GM19328 (cell line): Measurements from ENCODE around the gene VAMP2.

Source experiments
- ATAC-seq: cut with Tn5 transposase; IDR thresholded peaks from one replicate; pipeline ENCODE4 v1.9.1; 2021; ENCODE audit warnings: mild to moderate bottlenecking, moderate library complexity; ENCODE audit not compliant: unreplicated experiment

VAMP2 gene

DNA sequence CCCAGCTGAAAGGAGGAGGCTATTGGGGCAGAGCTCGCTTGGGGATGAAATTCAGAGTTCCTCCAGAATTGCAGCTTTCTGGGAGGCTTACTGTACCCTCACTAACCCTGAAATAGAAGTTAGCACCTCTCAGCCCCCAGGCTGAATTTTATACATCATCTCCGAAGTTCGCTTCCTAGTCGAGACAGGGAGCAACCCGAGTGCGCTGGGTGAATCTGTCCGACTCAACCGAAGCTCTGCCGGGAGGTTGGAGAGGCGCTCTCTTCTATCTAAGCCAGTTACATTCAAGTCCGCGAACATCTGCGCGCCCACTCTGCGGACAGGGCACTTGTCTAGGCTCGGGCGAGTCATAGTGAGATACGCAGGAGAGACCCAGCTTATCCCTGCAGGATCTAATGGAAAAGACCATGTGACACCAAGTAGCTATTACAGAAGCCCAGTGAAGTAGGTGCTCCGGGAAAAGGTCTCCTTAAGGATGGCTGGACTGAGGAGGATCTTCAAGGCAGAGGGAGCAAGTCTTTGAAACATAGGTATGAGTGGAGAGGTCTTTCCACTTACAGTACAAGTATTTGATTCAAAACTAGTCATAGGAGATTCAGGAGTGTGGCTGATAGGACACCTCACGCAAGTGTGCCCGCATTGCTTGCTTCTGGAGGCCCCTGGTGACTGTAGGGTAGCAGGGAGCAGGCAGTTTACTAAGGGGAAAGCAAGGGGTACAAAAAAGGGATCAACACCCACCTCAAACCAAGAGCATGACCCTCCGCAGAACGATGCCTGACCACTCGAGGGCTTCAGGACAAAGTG is 38.2 kb downstream of the VAMP2 start:
- ATAC-seq: no peak

DNA sequence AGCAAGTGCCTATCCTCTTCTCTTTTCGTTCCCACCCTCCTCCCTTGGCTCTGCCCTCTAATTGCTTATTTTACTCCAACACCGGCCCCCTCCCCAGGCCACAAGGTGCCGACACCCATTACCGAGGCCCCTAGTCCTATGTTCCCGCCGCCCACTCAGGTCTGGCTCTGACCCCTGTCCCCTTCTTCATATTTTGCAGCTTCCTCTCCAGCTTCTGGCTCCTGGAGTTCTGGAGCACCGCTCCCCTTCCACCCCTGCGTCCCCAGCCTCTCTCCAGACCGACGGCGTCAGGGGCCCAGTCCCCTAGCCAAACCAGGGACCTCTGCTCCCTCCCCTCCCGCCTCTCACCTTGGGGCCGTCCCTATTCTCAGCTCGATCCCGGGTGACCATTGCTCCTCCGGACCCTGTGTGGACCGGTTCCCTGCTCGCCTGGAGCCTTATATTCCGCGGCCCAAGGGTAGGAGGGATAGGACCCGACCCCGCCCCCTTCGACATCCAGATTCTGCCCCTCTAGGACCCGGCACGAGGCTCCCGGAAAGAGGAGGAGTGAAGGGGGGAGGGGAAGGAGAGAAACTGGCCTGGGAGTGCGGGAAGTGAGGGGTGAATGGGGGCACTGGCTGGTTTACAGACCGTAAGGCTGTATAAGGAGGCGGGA is 38.9 kb downstream of the VAMP2 start, which contains the start of gene HES7:
Gene HES7 (minus strand): TSS at position 412 of the 655 bp plus-strand sequence. CDS start 22 bp downstream, at position 390.
- no peak for ATAC-seq

DNA sequence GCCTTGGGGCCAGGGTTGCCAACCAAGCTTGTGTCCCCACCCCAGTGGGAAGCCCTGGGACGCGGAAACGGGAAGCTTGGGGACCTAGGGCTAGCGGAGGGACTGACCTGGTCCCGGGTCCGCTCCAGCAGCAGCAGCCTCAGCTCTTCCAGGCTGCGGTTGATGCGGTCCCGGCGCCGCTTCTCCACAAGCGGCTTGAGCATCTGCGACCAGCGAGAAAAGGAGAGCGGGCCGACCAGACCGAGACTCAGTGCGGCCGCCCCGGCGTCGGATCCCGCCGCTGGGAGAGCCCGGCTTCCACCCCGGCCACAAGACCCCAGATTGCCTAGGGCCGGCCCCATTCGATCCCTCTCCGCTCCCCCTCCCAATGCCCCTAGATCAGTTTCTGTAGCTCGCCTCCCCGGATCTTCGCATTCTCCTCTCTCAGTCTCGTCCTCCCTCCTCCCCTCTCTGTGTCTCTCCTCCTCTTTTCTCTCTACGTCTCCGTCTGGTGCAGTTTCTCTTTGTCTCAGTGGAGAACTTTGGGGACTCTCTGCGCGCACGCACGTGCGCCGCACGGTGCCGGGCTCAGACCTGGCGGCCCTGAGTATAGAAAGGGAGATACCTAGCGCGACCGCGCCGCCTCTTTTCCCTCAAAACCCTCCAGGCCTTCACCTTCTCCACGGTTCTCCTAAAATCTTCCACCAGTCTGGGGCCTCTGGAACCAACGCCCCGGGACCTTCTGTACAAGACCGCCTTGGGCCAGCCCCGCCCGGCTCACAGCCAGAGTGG is 39.6 kb downstream of the VAMP2 start:
- ATAC-seq: no peak

DNA sequence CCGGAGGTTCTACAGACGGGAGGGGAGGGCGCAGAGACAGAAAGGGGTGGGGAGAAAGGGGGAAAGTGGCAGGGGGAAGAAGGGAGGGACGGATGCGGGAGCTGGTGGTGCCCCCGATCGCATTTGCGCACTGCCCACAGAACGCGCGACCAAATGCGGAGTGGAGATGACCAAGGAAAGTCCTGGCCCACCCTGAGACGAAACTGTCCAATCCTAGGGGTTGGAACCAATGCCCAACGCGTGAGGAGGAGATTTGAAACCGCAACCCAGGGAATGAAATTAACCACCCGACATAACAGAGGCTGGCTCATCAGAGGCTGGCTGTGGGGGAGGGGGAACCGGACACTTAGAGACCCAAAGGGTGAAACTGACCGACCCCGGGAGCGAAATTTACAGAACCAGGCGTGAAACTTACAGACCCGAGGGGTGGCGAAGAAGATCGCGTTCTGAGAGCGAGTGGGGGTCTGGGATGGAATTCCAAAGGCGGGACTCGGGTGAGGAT is 40.3 kb downstream of the VAMP2 start:
- no peak for ATAC-seq

DNA sequence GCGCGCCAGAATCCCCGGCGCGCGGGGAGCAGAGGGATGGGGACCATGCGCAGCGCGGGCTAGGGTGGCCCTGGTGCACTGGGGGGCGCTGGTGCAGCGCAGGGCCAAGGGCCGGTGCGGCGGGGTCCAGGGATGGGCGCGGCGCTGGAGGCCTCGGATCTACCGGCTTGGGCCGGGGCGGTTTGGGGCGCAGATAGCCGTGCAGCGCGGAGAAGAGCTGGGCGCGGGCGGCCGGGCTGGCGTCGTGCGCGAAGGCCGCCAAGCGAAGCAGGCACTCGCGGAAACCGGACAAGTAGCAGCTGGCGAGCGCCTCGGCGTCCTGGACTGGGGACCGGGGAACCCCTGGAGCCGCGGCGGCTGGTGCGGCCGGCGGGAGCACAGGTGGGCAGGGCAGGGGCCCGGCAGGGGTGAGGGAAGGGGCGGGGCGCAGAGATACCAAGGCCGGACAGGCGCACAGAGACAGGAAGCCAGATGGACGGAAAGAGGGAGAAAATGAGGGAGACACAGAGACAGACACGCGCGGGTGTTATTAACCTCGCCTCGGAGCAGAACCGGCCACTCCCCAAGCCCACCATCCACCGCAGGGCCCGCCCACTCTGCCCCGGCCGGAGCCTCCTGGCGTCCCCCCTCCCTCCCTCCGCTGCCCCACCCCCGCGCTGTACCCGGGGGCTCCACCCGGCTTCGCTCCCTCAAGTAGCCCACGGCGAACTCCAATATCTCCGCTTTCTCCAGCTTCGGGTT is 40.9 kb downstream of the VAMP2 start:
- ATAC-seq: no peak

DNA sequence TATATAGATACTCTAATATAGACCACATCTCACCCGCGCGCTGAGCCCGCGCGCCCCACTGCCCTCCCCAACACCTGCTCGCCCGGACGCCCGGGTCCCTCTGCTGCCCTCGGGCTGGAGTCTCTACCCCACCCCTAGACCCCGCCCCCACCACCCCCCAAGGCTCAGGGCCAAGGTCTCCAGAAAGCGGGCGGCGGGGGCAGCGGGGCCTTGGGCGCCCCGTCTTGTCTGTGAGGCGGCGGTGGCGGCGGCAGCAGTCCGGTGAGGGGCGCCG is 41.4 kb downstream of the VAMP2 start:
- no peak for ATAC-seq

DNA sequence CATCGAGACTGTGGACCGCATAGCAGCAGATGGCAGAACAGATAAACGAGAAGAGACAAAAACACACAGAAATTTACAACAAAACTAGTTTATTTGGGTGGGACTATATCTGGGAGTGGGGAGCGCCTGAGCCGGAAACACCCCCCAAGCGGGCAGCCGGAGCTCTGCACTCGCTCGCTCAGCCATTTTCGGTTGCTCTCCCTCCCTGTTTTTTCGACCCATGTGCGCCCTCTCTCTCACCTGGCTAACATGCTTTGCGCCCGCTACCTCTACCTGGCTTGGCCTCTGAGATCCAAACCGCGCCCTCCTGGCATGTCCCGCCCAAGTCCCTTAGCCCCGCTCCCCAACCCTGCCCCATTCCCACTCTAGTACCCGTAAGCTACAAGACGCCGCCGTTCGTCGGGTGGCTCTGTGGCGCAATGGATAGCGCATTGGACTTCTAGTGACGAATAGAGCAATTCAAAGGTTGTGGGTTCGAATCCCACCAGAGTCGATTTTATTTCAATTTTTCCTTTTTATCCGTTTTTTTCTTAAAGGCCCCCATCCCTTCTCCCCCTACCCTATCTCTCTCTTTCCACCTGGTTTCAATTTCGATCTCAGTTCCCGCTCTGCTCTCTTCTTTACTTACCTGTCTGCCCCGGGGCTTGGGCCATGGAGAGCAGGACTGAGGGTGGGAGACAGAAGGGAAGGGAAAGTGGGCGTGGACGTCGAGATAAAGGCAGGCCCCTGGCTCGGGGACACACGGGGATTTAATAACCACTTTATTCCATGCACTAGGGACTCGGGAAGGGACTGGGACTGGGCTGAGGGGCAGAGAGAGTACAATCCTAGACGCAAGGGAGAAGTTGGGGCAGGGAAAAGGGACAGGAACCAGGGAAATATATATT is 42.0 kb downstream of the VAMP2 start:
- peak; percentile 4 for ATAC-seq

DNA sequence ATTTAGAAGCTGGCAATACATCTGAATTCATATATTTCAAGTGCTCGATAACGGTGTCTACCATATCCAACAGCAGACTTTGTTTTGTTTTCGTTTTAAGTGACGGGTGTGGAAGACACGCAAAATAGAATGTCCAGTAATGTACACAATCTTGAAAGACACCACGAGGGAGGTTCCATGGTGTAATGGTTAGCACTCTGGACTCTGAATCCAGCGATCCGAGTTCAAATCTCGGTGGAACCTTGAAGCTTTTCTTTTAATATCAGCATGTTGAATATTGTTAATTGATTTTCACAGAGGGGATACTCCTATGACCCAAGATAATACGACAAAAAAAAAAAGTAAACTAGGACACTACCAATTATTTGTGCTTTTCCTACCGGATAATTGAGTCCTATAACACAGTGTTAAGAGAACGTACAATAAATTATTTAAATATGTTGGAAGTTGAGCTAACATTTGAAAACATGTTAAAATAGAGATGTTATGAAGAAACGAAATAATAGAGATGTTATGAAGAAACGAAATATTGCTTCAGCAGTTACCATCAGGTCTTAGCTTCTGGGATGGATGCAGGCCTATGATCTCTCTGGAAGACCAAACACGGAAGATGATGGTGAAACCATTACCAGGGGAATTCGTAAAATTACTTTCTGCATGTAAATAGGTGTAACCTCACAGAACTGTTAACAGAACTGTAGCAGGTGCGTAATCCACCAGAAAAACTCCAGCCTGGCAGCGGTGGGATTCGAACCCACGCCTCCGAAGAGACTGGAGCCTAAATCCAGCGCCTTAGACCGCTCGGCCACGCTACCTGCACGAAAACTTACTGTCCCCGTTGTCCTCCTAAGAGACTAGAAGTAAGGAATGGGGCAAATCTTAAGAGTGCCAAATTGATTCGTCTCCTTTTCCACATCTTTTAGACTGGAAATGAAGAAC is 42.9 kb downstream of the VAMP2 start:
- peak; percentile 31 for ATAC-seq

DNA sequence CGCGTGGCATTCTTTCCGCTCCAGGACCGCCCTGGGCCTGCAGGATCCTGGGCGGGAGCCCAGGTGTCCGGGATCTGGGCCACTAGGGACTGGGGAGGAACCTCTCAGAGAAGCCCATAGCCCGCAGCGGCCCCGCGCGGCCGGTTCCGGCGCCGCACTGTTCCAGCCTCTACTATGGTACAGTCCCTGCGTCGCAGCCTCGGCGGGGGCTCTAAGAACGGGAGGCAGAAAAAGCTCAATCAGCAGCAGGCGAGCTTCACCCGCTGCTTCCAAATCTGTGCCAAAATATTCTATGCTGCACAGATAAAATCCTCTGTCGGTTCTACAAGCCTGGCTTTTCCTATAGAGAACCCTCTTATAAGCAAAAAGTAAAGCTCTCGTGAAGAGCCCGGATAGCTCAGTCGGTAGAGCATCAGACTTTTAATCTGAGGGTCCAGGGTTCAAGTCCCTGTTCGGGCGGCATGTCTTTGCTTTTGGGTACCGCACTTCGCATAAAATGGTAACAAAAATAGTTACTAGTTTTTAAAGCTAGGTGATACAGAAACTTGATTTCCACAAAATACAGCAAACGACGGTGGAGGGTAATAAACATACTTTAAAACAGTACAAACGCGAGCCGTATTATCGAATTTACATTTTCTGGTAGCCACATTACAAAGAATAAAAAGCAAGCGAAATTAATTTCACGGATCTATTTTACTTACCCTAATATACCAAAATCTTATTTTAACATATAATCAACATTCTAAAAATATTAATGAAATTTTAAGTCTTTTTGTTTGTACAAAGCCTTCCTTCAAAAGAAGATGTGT is 43.8 kb downstream of the VAMP2 start:
- ATAC-seq: no peak

DNA sequence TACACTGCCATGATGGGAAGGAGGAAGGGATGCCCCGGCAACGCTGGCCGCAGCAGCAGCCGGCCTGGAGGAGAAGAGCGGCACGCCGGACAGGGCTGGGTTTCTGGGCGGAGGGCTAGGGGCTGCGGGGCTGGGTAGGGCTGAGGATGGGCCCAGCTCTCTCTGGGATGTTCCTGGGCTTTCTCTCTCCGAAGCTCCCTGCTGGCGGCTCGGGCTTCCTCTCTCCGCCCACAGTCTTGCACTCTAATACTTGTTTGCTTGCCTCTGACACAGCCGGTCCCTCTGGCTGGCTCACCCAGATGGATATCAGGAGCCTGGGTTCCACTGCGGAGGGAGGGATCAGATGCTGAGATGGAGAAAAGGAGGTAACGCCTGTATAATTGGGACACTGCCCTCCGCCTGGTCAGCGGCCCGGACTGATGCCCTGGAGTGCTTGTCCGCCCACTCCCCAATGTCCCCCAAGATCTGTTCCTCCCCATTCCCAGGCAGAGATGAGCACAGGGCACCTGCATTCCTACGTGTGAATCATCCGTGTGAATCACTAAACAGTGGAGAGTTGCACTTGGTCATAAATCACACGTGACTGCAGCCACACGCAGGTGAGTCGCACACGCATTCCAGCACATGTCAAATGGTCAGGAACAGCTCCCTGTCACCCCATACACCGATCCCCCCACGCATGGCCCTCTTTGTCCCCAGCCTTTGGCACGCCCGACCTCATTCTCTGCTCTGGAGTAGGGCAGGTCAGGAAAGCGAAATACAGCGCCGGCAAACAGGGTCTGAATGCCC is 44.6 kb downstream of the VAMP2 start, which contains the start of gene ALOXE3:
Gene ALOXE3 (minus strand): TSS at position 535 of the 789 bp plus-strand sequence. CDS start 524 bp downstream, at position 11.
- ATAC-seq: no peak

DNA sequence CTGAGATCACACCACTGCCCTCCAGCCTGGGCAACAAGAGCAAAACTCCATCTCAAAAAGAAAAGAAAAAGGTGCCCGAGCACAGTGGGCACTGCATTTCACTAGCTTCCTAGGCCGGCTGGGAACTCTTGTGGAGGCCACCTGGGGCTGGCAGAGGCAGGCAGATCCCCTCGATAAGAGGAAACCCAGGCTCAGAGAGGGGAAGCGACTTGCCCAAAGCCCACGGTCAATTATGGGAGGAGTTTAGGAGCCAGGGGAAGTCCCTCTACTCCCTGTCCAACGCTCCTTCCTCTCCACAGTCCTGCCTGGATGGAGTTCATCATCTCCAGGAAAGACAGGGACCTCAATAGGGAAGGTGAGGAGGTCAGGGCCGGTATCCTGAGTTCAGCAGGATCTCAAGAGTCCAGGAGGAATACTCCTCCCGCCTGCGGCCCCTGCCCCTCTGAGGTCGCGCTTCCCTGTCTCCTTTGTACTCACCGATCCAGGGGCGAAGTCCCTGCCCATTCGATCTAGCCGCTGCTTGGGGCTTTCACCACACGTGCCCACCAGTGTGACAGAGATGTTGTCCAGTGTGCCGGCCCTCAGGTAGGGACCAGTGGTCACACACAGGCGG is 45.3 kb downstream of the VAMP2 start:
- no peak for ATAC-seq

DNA sequence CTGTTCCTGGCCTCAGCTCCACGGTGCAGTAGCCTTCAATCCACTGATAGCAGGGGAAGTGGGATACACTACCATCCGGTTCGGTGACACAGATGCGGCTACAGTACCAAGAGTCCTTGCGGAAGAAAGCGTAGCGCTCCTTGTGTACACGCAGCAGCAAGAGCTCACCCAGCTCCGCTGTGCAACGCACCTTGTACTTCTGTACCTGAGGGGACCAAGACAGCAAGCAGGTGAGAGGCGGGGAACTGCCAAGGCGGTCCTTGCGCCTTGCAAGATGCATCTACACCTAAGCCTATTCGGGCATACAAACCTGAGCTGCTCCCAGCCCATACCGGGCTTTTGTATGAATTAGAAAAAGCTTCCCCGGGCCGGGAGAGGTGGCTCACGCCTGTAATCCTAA is 46.0 kb downstream of the VAMP2 start:
- ATAC-seq: no peak

DNA sequence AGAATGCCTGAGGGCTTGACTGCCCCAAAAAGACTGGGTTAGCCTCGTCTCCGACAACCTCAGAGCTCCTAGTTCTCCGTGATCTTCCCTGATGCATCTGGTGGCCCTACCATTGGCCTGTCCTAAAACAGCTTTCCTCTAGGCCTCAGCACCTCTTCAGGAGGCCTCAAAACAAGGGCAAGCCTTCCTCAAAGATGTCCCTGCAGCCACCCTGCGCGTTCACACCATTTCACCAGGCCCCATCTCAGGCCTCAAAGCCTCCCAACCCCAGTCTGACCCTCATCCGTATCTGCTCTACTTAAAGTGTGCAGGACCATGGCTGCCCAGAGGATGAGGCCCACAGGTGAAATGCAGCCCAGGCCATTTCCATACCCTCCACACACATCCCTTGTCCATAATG is 51.8 kb downstream of the VAMP2 start:
- ATAC-seq: no peak

DNA sequence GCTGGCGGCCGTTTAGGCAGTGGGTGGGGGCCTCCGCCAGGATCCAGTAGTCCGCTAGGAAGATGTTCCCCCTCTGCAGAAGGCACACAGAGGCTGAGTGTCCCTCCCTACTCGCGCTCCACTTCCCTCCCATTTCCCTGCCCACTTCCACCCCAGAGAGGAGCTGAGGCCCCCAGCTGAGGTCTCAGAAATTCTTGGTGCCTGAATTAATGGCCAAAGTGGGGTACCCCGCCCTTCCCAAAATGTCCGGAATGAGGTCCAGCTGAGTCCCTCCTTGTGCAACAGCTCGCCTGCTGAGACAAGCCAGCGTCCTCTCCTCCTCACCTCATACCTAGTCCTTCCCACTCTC is 52.3 kb downstream of the VAMP2 start:
- ATAC-seq: no peak

DNA sequence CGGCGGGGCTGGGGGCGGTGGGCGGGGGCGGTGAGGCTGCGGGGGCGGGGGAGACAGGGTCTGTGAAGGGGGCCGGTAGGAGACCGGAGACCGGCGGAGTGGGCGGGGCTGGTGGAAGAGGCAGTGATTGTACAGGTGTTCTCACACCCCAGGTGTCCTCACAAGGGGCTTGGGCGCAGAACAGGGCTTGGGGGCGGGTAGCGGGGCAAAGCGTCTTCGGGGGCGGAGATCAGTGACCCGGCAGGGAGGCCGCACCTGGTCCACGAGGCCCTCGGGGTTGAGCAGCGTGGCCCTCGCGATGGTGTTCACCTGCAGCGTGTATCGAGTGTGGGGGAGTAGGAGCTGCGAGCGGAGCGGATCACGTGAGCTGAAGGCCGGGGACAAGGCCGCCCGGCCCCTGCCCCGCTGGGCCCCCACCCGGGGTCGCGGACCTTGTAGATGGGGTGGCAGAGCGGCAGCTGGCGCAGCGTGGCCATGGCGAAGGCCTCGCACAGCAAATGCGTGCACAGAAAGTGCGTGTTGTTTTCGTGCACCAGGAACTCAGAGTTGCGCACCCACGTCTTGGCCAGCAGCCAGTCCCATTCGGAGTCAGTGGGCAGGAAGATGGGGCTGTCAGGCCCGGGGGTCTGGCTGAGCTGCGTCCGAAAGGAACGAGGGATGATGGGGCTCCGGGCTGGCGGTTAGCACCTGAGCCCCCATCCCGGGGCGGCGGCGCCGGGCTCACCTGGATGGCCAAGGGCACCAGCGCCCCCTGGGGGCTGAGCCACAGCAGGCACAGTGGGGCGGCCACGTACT is 52.9 kb downstream of the VAMP2 start:
- ATAC-seq: no peak
